HPDE6-E6E7 (cell line): Measurements from ENCODE around the gene IGHMBP2.

Experiments
- DNase-seq: peaks from one replicate; pipeline ENCODE4 v3.0.0; 2011; ENCODE audit warnings: missing footprints; ENCODE audit errors: extremely low spot score

Gene IGHMBP2

DNA sequence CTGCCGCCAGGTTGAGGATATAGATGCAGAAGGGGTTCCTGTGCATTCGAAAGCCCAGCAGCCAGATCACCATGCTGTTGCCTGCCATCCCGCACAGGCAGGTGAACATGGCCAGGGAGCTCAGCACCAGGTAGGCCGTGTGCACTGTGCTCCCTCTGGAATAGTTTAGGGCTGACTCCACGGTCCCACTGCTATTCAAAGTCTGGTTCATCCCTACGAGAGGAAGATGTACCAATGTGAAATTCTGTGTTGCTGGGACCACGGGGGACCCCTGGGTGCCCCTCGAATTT lies 77.0 kb downstream of the IGHMBP2 start, which contains the start of gene MRGPRD:
MRGPRD (minus strand) TSS at position 211 of the 290 bp plus-strand sequence; CDS start at position 211, 0 bp downstream.
- no peak for DNase-seq

- DNase-seq: no peak
Observed at GRCh38 chr11:68982134-68982533, 78.4 kb downstream of the IGHMBP2 start.

GRCh38 chr11:68983801-68984200 lies 80.1 kb downstream of the IGHMBP2 start:
- no peak for DNase-seq

DNA sequence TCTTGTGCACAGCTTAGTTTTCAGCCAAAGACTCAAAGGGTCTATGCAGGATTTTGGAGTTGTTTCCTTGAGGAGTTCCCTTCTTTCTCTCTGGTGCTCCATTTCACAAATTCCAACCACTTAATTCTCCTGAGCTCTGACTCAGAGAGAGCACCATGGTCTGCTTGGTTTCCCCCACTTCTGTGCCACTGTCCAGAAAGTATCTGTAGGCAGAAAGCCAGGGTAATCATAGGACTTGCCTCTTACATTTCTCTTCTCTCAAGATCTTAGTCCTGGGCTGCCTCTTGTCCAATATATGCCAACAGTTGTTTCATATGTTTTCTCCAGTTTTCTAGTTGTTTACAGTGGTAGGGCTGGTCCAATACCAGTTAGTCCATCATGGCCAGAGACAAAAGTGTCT lies 83.5 kb downstream of the IGHMBP2 start:
- DNase-seq: no peak

DNA sequence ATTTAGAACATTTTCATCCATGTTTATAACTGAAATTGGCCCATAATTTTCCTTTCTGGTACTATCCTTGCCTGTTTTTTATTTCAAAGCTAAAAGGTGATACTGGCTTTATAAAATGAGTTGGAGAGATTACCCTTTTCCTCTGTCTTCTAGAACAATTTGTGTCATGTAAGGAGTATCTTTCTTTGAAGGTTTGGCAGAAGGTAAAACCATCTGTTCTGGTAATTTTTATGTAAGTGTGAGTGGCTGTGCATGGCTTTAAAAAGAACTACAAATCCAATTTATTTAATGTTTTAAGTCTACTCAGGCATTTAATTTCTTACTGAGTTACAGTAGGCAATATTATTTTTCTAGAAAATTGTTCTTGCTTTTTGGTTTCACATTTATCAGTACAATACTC lies 84.8 kb downstream of the IGHMBP2 start:
- DNase-seq: no peak
